ENCODE measurements around the gene CTDSPL.

Gene CTDSPL

DNA sequence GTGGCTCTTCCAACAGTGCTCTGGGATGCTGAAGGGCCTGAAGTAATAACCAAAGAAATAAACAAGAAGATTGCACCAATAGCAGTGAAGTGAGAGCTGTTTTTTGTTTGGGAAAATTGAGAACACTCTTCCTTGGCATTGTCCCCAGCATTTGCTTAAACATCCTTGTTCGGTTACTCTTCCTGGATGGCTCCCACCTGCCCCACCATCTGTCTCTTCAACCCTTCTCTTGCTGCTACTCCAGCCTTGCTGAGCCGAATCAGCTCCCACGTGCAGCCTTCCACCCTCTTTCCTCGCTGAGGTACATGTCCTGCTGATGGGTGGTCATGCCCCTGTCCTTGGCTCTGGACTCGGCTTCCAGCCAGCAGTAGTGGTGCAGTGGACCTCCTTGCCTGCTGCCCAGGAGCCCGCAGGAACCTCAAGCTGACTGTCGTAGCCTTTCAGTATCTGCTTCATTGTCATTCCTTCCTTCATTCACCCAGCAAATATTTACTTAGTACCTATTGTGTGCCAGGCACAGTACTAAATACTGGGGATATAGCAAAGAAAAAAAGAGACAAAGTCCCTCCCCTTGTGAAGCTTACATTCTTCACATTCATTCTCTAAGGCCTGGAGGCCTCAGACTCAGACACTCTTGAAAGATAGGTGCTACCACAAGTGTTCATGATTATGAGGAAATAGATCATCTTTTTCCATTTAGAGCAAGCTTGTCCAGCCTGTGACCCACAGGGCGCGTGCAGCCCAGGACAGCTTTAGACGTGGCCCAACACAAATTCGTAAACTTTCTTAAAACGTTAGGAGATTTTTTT lies 111.8 kb downstream of the CTDSPL start:
- no CpG with 5 or more reads among the region's 12 CpGs for WGBS (ENCODE audit: extremely low coverage, insufficient coverage, low lambda C conversion rate)
- Histone ChIP-seq H3K36me3 (ENCODE audit: control insufficient read depth, insufficient read depth, low read length) (no peaks in the 10 kb centered on the region), H3K4me2 (ENCODE audit: low read length) (no peak overlapping the region), H3K4me3 (ENCODE audit: low read length) (no peak overlapping the region), H4K8ac (ENCODE audit: low read depth, low read length) (no peak overlapping the region), H3K9ac (ENCODE audit: low read length) (no peak overlapping the region), H2BK5ac (ENCODE audit: low read length) (no peak overlapping the region), H2BK120ac (ENCODE audit: low read depth, low read length) (no peak overlapping the region), H3K27ac (ENCODE audit: low read depth, low read length) (no peak overlapping the region), H3K56ac (ENCODE audit: low read length) (no peak overlapping the region), H3K4me1 (ENCODE audit: control insufficient read depth, low read depth, low read length) (no peaks in the 10 kb centered on the region), H2BK15ac (replicated peaks; ENCODE audit: low read depth) (no peak overlapping the region), H3K79me2 (ENCODE audit: control insufficient read depth, insufficient read depth, low read length) (no peaks in the 10 kb centered on the region), H3K27me3 (ENCODE audit: insufficient read depth, low read length, poor library complexity) (no peaks in the 10 kb centered on the region), H4K5ac (ENCODE audit: low read length) (no peak overlapping the region), H3K79me1 (ENCODE audit: low read length) (no peaks in the 10 kb centered on the region), H3K23ac (ENCODE audit: low read length) (no peak overlapping the region), H3K18ac (ENCODE audit: low read length) (no peak overlapping the region), H3K4ac (ENCODE audit: low read depth, low read length) (no peak overlapping the region), H2AK5ac (ENCODE audit: low read length) (no peak overlapping the region)
- peak; percentile 45 for DNase-seq

DNA sequence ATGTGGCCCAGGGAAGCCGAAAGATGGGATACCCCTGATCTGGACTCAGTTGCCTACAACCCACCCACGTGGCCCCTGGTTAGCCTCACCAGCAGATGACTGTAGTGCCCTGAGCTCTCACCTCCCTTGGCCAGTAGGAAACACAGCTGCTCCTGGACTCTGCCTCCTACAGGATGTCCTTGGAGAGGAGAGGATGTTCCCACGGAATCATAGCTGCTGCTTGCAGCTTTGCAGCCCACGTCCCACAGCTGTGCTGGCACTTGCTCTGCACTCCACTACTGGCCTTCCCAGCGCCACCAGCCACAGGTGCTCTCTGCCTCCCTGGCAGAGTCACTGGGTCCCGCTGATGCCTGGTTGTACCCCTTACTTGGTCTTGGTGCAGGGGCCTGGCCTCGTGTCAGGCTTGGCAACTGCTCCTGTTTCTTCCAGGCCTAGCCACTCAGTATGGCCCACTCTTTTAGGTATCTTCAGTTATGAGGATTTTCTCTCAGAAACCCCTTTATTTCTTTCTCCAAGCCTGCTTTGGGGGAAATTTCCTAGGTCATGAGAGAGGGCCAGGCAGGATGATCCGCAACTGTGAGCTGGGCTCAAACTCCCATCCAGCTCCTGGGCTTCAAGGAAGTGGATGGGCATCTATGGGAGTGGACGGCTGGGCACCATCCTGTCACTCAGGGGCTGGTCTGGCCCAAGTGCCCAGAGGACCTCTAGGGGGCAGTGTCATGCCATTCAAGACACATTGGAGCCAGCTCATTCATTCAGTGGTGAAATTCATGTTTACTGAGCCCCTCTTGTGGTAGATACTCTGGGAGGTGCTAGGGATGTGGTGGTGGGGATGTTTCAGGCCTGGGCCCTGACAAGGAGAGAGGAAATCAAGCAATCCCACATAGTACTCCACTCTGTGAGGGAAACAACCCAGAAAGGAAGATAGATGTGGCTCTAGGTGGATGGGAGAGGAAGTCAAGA lies 112.7 kb downstream of the CTDSPL start:
- no peak overlapping the region for H3K23ac ChIP-seq (ENCODE audit: low read length)
- no peak overlapping the region for H3K18ac ChIP-seq (ENCODE audit: low read length)
- no peak overlapping the region for H3K27ac ChIP-seq (ENCODE audit: low read depth, low read length)
- DNase-seq: peak; percentile 89
- WGBS (ENCODE audit: extremely low coverage, insufficient coverage, low lambda C conversion rate): no CpG with 5 or more reads among the region's 9 CpGs
- no peak overlapping the region for H2BK120ac ChIP-seq (ENCODE audit: low read depth, low read length)
- H3K4me1 ChIP-seq (ENCODE audit: control insufficient read depth, low read depth, low read length): no peaks in the 10 kb centered on the region
- H3K4me2 ChIP-seq (ENCODE audit: low read length): no peak overlapping the region
- no peak overlapping the region for H3K4ac ChIP-seq (ENCODE audit: low read depth, low read length)
- no peak overlapping the region for H2BK5ac ChIP-seq (ENCODE audit: low read length)
- no peak overlapping the region for H3K56ac ChIP-seq (ENCODE audit: low read length)
- no peak overlapping the region for H3K4me3 ChIP-seq (ENCODE audit: low read length)
- no peak overlapping the region for H4K5ac ChIP-seq (ENCODE audit: low read length)
- no peak overlapping the region for H2AK5ac ChIP-seq (ENCODE audit: low read length)
- H3K79me2 ChIP-seq (ENCODE audit: control insufficient read depth, insufficient read depth, low read length): no peaks in the 10 kb centered on the region
- no peaks in the 10 kb centered on the region for H3K27me3 ChIP-seq (ENCODE audit: insufficient read depth, low read length, poor library complexity)
- H2BK15ac ChIP-seq (replicated peaks; ENCODE audit: low read depth): no peak overlapping the region
- H4K8ac ChIP-seq (ENCODE audit: low read depth, low read length): no peak overlapping the region
- no peaks in the 10 kb centered on the region for H3K79me1 ChIP-seq (ENCODE audit: low read length)
- no peaks in the 10 kb centered on the region for H3K36me3 ChIP-seq (ENCODE audit: control insufficient read depth, insufficient read depth, low read length)
- no peak overlapping the region for H3K9ac ChIP-seq (ENCODE audit: low read length)

DNA sequence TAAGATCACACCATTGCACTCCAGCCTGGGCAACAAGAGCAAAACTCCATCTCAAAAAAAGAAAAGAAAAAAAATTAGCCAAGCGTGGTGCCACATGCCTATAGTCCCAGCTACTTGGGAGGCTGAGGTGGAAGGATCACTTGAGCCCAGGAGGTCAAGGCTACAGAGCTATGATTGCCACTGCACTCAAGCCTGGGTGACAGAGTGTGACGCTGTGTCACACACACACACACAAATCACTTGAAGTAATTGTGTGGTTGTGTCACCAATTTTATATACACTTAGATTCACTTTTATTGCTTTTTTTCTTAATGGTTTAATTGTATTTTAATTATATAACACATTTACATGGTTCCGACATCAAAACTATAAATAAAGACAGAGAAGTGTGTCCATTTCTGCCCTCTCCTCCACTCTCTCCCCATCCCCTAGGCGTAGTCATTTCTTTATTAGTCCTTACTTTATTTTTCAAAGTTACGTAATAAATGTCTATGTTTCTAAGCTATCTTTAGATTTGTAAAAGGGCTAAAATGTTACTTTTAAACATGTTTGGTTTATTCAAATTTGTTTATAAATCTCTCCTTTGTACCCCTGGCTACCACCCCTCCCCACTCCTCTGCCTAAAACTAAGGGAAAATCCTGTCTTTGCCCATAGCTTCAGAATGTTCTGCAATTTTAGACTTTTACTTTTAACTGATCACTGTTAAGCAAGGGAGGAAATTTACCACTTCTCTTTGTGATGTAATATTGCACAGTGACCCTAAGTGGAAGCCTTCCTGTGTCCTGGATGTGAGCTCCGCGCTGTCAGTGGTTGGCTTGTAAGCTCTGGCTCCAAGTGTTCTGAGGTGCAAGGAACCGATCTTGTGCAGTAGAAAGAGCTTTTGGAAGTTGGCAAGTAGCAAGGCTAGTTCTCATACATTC lies 118.1 kb downstream of the CTDSPL start:
- Histone ChIP-seq H2BK15ac (replicated peaks; ENCODE audit: low read depth) (no peak overlapping the region), H3K79me2 (ENCODE audit: control insufficient read depth, insufficient read depth, low read length) (no peaks in the 10 kb centered on the region), H3K27ac (ENCODE audit: low read depth, low read length) (no peak overlapping the region), H3K23ac (ENCODE audit: low read length) (no peak overlapping the region), H3K27me3 (ENCODE audit: insufficient read depth, low read length, poor library complexity) (no peaks in the 10 kb centered on the region), H3K4ac (ENCODE audit: low read depth, low read length) (no peak overlapping the region), H4K5ac (ENCODE audit: low read length) (no peak overlapping the region), H4K8ac (ENCODE audit: low read depth, low read length) (no peak overlapping the region), H3K4me3 (ENCODE audit: low read length) (no peak overlapping the region), H3K18ac (ENCODE audit: low read length) (no peak overlapping the region), H3K9ac (ENCODE audit: low read length) (no peak overlapping the region), H3K4me1 (ENCODE audit: control insufficient read depth, low read depth, low read length) (no peaks in the 10 kb centered on the region), H3K79me1 (ENCODE audit: low read length) (no peaks in the 10 kb centered on the region), H2AK5ac (ENCODE audit: low read length) (no peak overlapping the region), H3K36me3 (ENCODE audit: control insufficient read depth, insufficient read depth, low read length) (no peaks in the 10 kb centered on the region), H2BK5ac (ENCODE audit: low read length) (no peak overlapping the region), H3K4me2 (ENCODE audit: low read length) (no peak overlapping the region), H3K56ac (ENCODE audit: low read length) (no peak overlapping the region), H2BK120ac (ENCODE audit: low read depth, low read length) (no peak overlapping the region)
- DNase-seq: no peak
- WGBS (ENCODE audit: extremely low coverage, insufficient coverage, low lambda C conversion rate): no CpG with 5 or more reads among the region's 8 CpGs

DNA sequence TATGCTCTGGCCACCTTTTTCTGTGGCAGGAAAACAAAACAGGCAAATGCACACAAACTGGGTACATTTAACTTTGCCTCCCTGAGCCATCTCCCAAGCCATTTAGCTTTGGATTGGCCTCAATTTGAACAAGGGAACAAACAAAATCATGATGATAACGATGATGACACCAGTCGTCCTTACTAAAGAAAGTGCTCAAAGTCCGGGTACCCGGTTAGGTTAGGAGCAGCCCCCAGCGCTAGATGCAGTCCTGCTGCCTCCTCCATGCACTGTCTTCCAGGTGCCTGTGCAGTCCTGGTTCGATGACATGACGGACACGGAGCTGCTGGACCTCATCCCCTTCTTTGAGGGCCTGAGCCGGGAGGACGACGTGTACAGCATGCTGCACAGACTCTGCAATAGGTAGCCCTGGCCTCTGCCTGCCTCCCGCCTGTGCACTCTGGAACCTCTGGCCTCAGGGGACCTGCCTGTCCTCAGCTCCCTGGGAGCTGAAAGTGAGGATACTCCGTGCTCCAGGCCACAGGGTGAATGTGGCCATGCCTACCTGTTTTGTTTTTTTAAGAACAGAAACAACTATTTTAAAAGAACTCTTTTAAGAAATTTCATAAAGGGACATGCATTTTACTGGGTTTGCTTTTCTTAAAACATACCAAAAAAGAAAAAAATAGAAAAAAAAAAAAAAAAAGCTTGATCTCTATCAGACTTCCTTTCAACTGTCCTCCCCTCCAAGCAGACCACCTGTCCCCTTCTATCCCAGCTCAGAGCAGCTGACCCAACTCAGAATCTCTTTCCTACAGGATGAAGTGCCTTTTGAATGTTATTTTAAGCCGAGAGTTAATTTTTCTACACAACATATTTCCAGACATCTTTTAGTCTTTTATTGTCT lies 119.0 kb downstream of the CTDSPL start:
- H4K5ac ChIP-seq (ENCODE audit: low read length): no peak overlapping the region
- no CpG with 5 or more reads among the region's 14 CpGs for WGBS (ENCODE audit: extremely low coverage, insufficient coverage, low lambda C conversion rate)

DNA sequence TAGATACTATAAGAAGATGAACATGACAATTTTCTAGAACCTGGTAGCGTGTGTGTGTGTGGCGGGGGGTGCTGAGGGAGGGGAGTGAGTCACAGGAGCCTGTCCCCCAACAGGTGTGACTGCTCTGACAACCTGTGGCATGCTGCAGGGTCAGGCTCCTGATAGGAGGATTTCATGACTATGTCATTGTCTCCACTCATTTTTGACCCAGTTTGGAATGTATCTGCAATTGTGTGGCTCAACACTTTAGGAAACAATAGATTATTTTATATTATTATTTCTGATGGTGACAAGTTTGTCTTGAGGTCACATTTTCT lies 119.6 kb downstream of the CTDSPL start:
- no peak overlapping the region for H4K8ac ChIP-seq (ENCODE audit: low read depth, low read length)
- no peaks in the 10 kb centered on the region for H3K27me3 ChIP-seq (ENCODE audit: insufficient read depth, low read length, poor library complexity)
- DNase-seq: no peak
- no peak overlapping the region for H4K5ac ChIP-seq (ENCODE audit: low read length)
- H2BK5ac ChIP-seq (ENCODE audit: low read length): no peak overlapping the region
- no peaks in the 10 kb centered on the region for H3K4me1 ChIP-seq (ENCODE audit: control insufficient read depth, low read depth, low read length)
- H3K23ac ChIP-seq (ENCODE audit: low read length): no peak overlapping the region
- H3K9ac ChIP-seq (ENCODE audit: low read length): no peak overlapping the region
- no peak overlapping the region for H3K18ac ChIP-seq (ENCODE audit: low read length)
- no peak overlapping the region for H3K27ac ChIP-seq (ENCODE audit: low read depth, low read length)
- H2BK15ac ChIP-seq (replicated peaks; ENCODE audit: low read depth): no peak overlapping the region
- H3K56ac ChIP-seq (ENCODE audit: low read length): no peak overlapping the region
- H3K79me2 ChIP-seq (ENCODE audit: control insufficient read depth, insufficient read depth, low read length): no peaks in the 10 kb centered on the region
- no peak overlapping the region for H3K4me3 ChIP-seq (ENCODE audit: low read length)
- H3K4me2 ChIP-seq (ENCODE audit: low read length): no peak overlapping the region
- no peaks in the 10 kb centered on the region for H3K36me3 ChIP-seq (ENCODE audit: control insufficient read depth, insufficient read depth, low read length)
- H2AK5ac ChIP-seq (ENCODE audit: low read length): no peak overlapping the region
- H2BK120ac ChIP-seq (ENCODE audit: low read depth, low read length): no peak overlapping the region
- H3K4ac ChIP-seq (ENCODE audit: low read depth, low read length): no peak overlapping the region
- no peaks in the 10 kb centered on the region for H3K79me1 ChIP-seq (ENCODE audit: low read length)
- WGBS (ENCODE audit: extremely low coverage, insufficient coverage, low lambda C conversion rate): no CpG with 5 or more reads among the region's 2 CpGs

More for the DNA sequence above, 119.0 kb downstream of the CTDSPL start:
- Histone ChIP-seq H3K4me1 (ENCODE audit: control insufficient read depth, low read depth, low read length) (no peaks in the 10 kb centered on the region), H4K8ac (ENCODE audit: low read depth, low read length) (no peak overlapping the region), H3K27me3 (ENCODE audit: insufficient read depth, low read length, poor library complexity) (no peaks in the 10 kb centered on the region), H3K36me3 (ENCODE audit: control insufficient read depth, insufficient read depth, low read length) (no peaks in the 10 kb centered on the region), H3K27ac (ENCODE audit: low read depth, low read length) (no peak overlapping the region), H3K4ac (ENCODE audit: low read depth, low read length) (no peak overlapping the region), H2BK15ac (replicated peaks; ENCODE audit: low read depth) (no peak overlapping the region), H3K56ac (ENCODE audit: low read length) (no peak overlapping the region), H3K18ac (ENCODE audit: low read length) (no peak overlapping the region), H2AK5ac (ENCODE audit: low read length) (no peak overlapping the region), H3K4me3 (ENCODE audit: low read length) (no peak overlapping the region), H2BK120ac (ENCODE audit: low read depth, low read length) (no peak overlapping the region), H3K9ac (ENCODE audit: low read length) (no peak overlapping the region), H3K23ac (ENCODE audit: low read length) (no peak overlapping the region), H3K4me2 (ENCODE audit: low read length) (no peak overlapping the region), H2BK5ac (ENCODE audit: low read length) (no peak overlapping the region), H3K79me1 (ENCODE audit: low read length) (no peaks in the 10 kb centered on the region), H3K79me2 (ENCODE audit: control insufficient read depth, insufficient read depth, low read length) (no peaks in the 10 kb centered on the region)
- no peak for DNase-seq
